K562 (cell line): ENCODE results near the gene SPECC1L. TPM values are rescaled to one million over a fixed set of nuclear protein-coding genes. Genes with fewer than 3 reads are reported as not detected.

ENCODE experiments used
- ATAC-seq: fragments of 200-7000 bp; cut with Tn5 transposase; 3 replicates; pipeline ENCODE4 v1.9.1; 2020; ENCODE audit warnings: moderate library complexity
- BruUV-seq: library from RNA; stranded (reverse); fragments of 400-500 nt; replicated peaks from 2 replicates; lab custom pipeline; 2021; lab: Mats Ljungman, UMichigan
- CTCF ChIA-PET: fragments of 300-600 bp; formaldehyde crosslinking; extraction: SDS; loops from one replicate; lab custom pipeline; 2021; ENCODE audit warnings: low intra/inter-chr PET ratio; lab: Yijun Ruan, JAX
- POLR2A ChIA-PET: fragments of 300-600, 350-650 bp; sonication (Branson Sonifier 250); formaldehyde crosslinking; extraction: SDS; loops from one replicate; lab custom pipeline; 2021; ENCODE audit warnings: antibody characterized with exemption, inconsistent platforms; lab: Yijun Ruan, JAX
- DNase-seq, 4 experiments: peaks; one replicate each; pipeline versions ENCODE4 v3.0.0 to v3.0.0-alpha.2; 2011 to 2018; ENCODE audit warnings: low spot score in 3 of 4, mixed read lengths in 3 of 4; ENCODE audit errors: extremely low read depth in 1 of 4
- FAIRE-seq: peaks from 2 replicates; lab custom pipeline; 2011; peaks lifted over from hg19 to GRCh38; lab: Jason Lieb, UNC
- H2AFZ ChIP-seq: 2 replicates; pipeline ENCODE4 v1.6.0; 2011; ENCODE audit warnings: low read depth, low read length, control low read depth, inconsistent platforms
- H3K27ac ChIP-seq: fragments of 200-600 bp; 3 replicates; pipeline ENCODE4 v1.8.0; 2011; ENCODE audit warnings: low read depth, mild to moderate bottlenecking, control low read depth, inconsistent platforms, low read length, moderate library complexity, mixed read lengths; ENCODE audit errors: extremely low read depth
- H3K27me3 ChIP-seq, 2 experiments: fragments of 300-600 bp in 1 of 2; 2 replicates in 1 of 2; 3 replicates in 1 of 2; pipeline versions ENCODE4 v1.6.0 to v1.8.0; 2011; ENCODE audit warnings: inconsistent platforms in 2 of 2, low read length in 2 of 2, mild to moderate bottlenecking in 1 of 2, mixed read lengths in 1 of 2, moderate library complexity in 1 of 2; ENCODE audit not compliant: control insufficient read depth in 2 of 2, insufficient read depth in 2 of 2
- H3K36me3 ChIP-seq: fragments of 300-600 bp; 3 replicates; pipeline ENCODE4 v1.8.0; 2011; ENCODE audit warnings: mild to moderate bottlenecking, low read length, inconsistent platforms; ENCODE audit not compliant: control insufficient read depth, insufficient read depth
- H3K4me1 ChIP-seq, 2 experiments: fragments of 200-600 bp in 1 of 2; replicated peaks in 1 of 2; 2 replicates in 1 of 2; 3 replicates in 1 of 2; pipeline versions ENCODE4 v1.5.1 to v1.8.0; 2011; ENCODE audit warnings: inconsistent platforms in 2 of 2, low read length in 2 of 2, mild to moderate bottlenecking in 1 of 2, mixed read lengths in 1 of 2, moderate library complexity in 1 of 2; ENCODE audit not compliant: control insufficient read depth in 2 of 2, insufficient read depth in 2 of 2
- H3K4me2 ChIP-seq: 2 replicates; pipeline ENCODE4 v1.6.1; 2011; ENCODE audit warnings: low read length, control low read depth, inconsistent platforms, mixed read lengths; ENCODE audit not compliant: insufficient read depth
- H3K4me3 ChIP-seq: fragments of 200-600 bp; sonication (generic), shearing (Covaris generic); 2 replicates; pipeline ENCODE4 v1.5.1; 2016; ENCODE audit warnings: control low read depth, inconsistent platforms
- H3K79me2 ChIP-seq: fragments of 200-600 bp; 3 replicates; pipeline ENCODE4 v1.8.0; 2011; ENCODE audit warnings: low read length, inconsistent platforms; ENCODE audit not compliant: control insufficient read depth, insufficient read depth
- H3K9ac ChIP-seq, 2 experiments: 2 replicates each; pipeline versions ENCODE4 v1.6.0 to v1.6.1; 2011; ENCODE audit warnings: low read depth in 2 of 2, low read length in 2 of 2, control low read depth in 1 of 2, inconsistent platforms in 1 of 2, mild to moderate bottlenecking in 1 of 2, mixed read lengths in 1 of 2; ENCODE audit not compliant: insufficient read depth in 1 of 2
- H3K9me1 ChIP-seq: one replicate; pipeline ENCODE4 v1.6.0; 2011; ENCODE audit warnings: inconsistent platforms, mild to moderate bottlenecking, low read length, moderate library complexity; ENCODE audit not compliant: control insufficient read depth, insufficient read depth
- H3K9me3 ChIP-seq: replicated peaks from 2 replicates; pipeline ENCODE4 v1.5.1; 2011; ENCODE audit warnings: low read depth, low read length, inconsistent platforms; ENCODE audit not compliant: control insufficient read depth, insufficient read depth
- H4K20me1 ChIP-seq: replicated peaks from 2 replicates; pipeline ENCODE4 v1.6.1; 2011; ENCODE audit warnings: low read length, inconsistent platforms, mixed read lengths; ENCODE audit not compliant: control insufficient read depth, insufficient read depth
- ATF1 ChIP-seq, 2 experiments: fragments of 450-650 bp in 1 of 2; IDR thresholded peaks; 2 replicates each; pipeline ENCODE4 v1.6.1; 2016; ENCODE audit warnings: missing compliant biosample characterization in 1 of 2, missing genetic modification characterization in 1 of 2
- CAMTA2 ChIP-seq: fragments of 250-450 bp; sonication (Bioruptor Pico); conservative IDR thresholded peaks from 2 replicates; pipeline ENCODE4 v1.5.1; 2022
- ETV6 ChIP-seq, 3 experiments: fragments of 150-350 bp in 1 of 3; sonication (generic) in 1 of 3; formaldehyde crosslinking in 1 of 3; IDR thresholded peaks; 2 replicates each; pipeline versions ENCODE4 v1.6.1 to v1.8.0; 2014 to 2022; ENCODE audit warnings: borderline replicate concordance in 2 of 3, low read depth in 2 of 3, antibody characterized with exemption in 1 of 3, low read length in 1 of 3, mild to moderate bottlenecking in 1 of 3, missing genetic modification reagents in 1 of 3
- WGBS: fragments of 100-300 bp; shearing (Covaris generic); methylation state at CpG from one replicate; pipeline ENCODE4 v1.1.6; 2016; ENCODE audit warnings: low coverage, mixed read lengths; ENCODE audit not compliant: insufficient coverage; ENCODE audit errors: missing lambda C conversion rate; 5-methylcytosine and 5-hydroxymethylcytosine counted together
- in situ Hi-C: fragments of 300-500 bp; cut with MboI; formaldehyde crosslinking; loops from 4 replicates; pipeline ENCODE4 v1.15.0; 2018; ENCODE audit warnings: inconsistent platforms, mixed read lengths
- intact Hi-C: fragments of 100-400 bp; cut with micrococcal nuclease; formaldehyde crosslinking; loops from 2 replicates; pipeline ENCODE4 v1.14.2; 2022
- polyA plus RNA-seq, 8 experiments: library from polyadenylated mRNA; depleted of rRNA in 4 of 8; stranded (reverse) in 5 of 8; unstranded in 3 of 8; fragments of >200 nt; fragmentation: Nextera tagmentation in 2 of 8; fragmentation: Illumina TruSeq in 1 of 8; extraction: Ambion mirVana in 2 of 8; extraction: Trizol in 1 of 8; gene quantifications; 2 replicates each; pipeline versions ENCODE4 v1.2.1 to v1.2.3, GENCODE V29; 2011 to 2014; ENCODE audit warnings: inconsistent platforms in 1 of 8, missing spikeins in 1 of 8
- total RNA-seq, 7 experiments: library from RNA; depleted of rRNA in 6 of 7; stranded (reverse); fragments of >200 nt in 6 of 7; fragmentation: Illumina TruSeq in 2 of 7; extraction: Trizol in 2 of 7; gene quantifications; 2 replicates each; pipeline versions ENCODE4 v1.2.1 to v1.2.3, GENCODE V29; 2011 to 2021; ENCODE audit warnings: low replicate concordance in 1 of 7
- TF ChIP-seq, protein P1 (sequence below): sonication (generic); formaldehyde crosslinking; IDR thresholded peaks from 2 replicates; pipeline ENCODE4 v1.8.0; 2022; ENCODE audit warnings: missing genetic modification reagents, mild to moderate bottlenecking, borderline replicate concordance

Gene SPECC1L
- total and polyA plus RNA-seq, 9 of the 15 experiments (the other 6 are each of a cell fraction or from before 2014, with no cell fraction given) = 1.4 to 27.9 (median 14.5) TPM

DNA sequence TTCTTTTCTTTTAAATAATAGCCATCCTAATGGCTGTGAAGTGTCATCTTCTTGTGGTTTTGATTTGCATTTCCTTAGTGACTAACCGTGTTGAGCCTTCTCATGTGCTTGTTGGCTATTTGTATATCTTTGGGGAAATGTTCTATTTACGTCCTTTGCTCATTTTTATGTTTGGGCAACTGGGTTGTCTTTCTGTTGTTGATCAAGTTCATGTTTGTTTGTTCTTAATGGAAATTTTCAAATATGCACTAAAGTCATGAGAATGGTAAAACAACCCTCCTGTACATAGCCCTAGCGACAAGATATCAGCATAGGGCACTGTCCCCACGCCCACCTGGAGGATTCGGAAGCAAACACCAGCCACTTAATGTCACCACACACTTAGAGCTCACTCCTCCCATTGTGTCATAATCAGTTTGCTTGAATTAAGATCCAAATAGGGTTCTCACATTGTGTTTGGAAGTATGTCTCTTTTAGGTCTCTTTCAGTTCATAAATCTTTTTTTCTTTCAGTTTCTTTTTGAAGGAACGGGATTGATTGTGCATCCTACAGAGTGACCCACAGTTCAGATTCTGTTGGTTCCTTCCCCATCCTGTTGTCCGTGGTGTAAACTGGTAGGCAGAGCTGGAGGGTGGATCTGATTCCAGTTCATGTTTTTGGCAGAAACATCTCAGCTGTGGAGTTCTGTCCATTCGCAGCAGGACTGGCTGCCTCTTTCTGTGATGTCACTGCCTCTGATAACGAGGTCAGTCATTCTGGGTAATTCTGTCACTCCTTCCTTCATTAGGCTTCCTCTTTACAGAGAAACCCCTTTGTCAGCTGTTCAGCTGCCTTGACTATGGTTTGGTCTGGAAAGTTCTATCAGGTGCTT, 130.3 kb downstream of the SPECC1L start:
- H2AFZ ChIP-seq = no peak overlapping the region
- no peaks in the 10 kb centered on the region for H3K9me1 ChIP-seq
- peaks cover 0 to under 1% of the 10 kb centered on the region in 2 experiments; a peak in 1 of 5 replicates for H3K4me1 ChIP-seq
- ATAC-seq = no peak
- in situ Hi-C loops = no loop called here
- ChIA-PET POLR2A (interaction anchor here (0.8 kb wide), 1 partner anchor 25 kb away, joined by 3 read pairs; no protein-coding TSS in a partner anchor), CTCF (no interaction called here)
- intact Hi-C loops = no loop called here
- no peak for DNase-seq
- no peak overlapping the region for H3K4me3 ChIP-seq
- H3K27me3 ChIP-seq = no peaks in the 10 kb centered on the region
- no peak overlapping the region for H3K27ac ChIP-seq
- peaks cover 35% of the 10 kb centered on the region; the same call in 2 of the 3 replicates for H3K36me3 ChIP-seq
- no peak overlapping the region; a peak in 1 of 4 replicates for H3K9ac ChIP-seq
- TF ChIP-seq, protein P1, sequence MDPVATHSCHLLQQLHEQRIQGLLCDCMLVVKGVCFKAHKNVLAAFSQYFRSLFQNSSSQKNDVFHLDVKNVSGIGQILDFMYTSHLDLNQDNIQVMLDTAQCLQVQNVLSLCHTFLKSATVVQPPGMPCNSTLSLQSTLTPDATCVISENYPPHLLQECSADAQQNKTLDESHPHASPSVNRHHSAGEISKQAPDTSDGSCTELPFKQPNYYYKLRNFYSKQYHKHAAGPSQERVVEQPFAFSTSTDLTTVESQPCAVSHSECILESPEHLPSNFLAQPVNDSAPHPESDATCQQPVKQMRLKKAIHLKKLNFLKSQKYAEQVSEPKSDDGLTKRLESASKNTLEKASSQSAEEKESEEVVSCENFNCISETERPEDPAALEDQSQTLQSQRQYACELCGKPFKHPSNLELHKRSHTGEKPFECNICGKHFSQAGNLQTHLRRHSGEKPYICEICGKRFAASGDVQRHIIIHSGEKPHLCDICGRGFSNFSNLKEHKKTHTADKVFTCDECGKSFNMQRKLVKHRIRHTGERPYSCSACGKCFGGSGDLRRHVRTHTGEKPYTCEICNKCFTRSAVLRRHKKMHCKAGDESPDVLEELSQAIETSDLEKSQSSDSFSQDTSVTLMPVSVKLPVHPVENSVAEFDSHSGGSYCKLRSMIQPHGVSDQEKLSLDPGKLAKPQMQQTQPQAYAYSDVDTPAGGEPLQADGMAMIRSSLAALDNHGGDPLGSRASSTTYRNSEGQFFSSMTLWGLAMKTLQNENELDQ (CRISPR knock-in tag) = no peak
- no peak for TF ChIP-seq ATF1 (CRISPR knock-in tag; IDR thresholded peaks at IDR 0.05)
- TF ChIP-seq ATF1 (tag; IDR thresholded peaks at IDR 0.05) = peak; percentile 23; the same call in 1 of the 2 replicates
- no peak for TF ChIP-seq ETV6 (IDR thresholded peaks at IDR 0.05; ENCODE audit: borderline replicate concordance in 1 of 2, low read depth in 2 of 2, low read length in 1 of 2)
- no peak for TF ChIP-seq ETV6 (CRISPR knock-in tag; IDR thresholded peaks at IDR 0.05; ENCODE audit: borderline replicate concordance)
- no peak for TF ChIP-seq CAMTA2 (CRISPR knock-in tag)
- no TSS peak for BruUV-seq
- H3K4me2 ChIP-seq = no peak overlapping the region
- no peaks in the 10 kb centered on the region for H4K20me1 ChIP-seq
- H3K9me3 ChIP-seq = no peaks in the 10 kb centered on the region
- FAIRE-seq = no peak
- 64% methylated on average over 9 of the region's 9 CpGs for WGBS
- H3K79me2 ChIP-seq = no peaks in the 10 kb centered on the region
